GM21360 (cell line): ENCODE data around the gene HAPLN2.
"Not testable (repeated sequence)": the region's sequence is repeated elsewhere in the genome, so short reads cannot be mapped to it uniquely, and the experiment has no call there.

Source experiments
- ATAC-seq: cut with Tn5 transposase; IDR thresholded peaks from one replicate; pipeline ENCODE4 v1.9.1; 2021; ENCODE audit warnings: mild to moderate bottlenecking, moderate library complexity; ENCODE audit not compliant: unreplicated experiment

The HAPLN2 gene

DNA sequence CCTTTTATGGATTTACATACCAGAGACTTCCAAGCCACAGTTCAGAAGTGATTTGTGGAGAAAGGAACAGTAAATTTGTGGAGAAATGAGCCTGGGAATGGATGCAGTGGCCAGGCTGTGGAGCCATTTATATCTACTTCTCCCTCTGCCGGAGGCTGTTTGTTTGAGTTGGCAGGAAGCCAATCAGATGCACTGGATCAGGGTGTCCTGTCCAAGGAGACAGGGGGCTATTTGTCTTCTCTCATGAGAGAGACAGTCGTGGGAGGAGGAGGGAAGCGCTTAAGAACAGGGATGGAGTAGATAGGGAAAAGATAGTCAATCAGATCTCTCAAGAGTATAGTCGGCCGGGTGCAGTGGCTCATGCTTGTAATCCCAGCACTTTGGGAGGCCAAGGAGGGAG, 2.8 kb upstream of the HAPLN2 start:
- ATAC-seq: no peak

DNA sequence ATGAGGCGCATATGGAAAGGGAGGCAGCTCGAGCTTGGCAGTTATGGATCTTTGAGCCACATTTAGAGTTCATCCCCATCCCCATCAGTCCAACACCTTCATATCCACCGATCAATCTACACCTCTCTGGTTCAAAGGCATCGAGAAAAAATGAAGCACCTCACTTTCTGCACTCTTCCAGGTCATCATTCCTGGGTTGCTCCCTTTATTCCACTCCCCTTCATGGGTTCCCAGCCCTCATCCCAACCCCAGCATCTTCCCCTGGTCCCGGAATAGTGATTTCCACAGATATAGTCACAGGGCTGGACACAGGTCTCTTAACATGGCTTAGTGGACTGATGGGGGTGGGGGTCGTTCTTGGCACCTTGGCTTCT, 354 bp downstream of the HAPLN2 start:
- no peak for ATAC-seq

DNA sequence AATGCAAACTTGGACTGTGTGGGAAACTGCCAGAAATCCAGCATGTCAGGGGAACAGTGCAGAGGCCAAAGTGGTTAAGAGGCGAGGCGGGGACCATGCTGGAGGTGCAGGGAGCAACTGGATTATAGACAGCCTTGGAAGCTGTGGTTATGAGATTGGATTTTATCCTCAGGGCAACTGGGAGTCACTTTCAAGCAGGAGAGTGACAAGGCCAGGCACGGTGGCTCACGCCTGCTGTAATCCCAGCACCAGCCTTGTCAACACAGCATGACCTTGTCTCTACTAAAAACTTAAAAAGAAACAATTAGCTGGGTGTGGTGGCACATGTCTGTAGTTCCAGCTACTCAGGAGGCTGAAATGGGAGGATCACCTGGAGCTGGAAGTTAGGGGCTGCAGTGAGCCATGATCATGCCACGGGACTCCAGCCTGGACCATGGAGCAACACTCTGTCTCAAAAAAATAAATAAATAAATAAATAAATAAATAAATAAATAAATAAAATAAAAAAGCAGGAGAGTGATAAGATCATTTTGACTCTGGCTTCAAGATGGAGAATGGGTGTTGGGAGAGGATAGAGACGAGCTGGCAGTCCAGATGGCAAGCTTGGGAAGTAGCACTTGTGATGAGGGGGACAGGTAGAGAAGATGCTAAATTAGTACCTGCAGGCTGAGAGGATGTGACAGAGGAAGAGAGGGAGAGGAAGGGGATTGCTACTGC, 3.5 kb downstream of the HAPLN2 start:
- no peak for ATAC-seq

DNA sequence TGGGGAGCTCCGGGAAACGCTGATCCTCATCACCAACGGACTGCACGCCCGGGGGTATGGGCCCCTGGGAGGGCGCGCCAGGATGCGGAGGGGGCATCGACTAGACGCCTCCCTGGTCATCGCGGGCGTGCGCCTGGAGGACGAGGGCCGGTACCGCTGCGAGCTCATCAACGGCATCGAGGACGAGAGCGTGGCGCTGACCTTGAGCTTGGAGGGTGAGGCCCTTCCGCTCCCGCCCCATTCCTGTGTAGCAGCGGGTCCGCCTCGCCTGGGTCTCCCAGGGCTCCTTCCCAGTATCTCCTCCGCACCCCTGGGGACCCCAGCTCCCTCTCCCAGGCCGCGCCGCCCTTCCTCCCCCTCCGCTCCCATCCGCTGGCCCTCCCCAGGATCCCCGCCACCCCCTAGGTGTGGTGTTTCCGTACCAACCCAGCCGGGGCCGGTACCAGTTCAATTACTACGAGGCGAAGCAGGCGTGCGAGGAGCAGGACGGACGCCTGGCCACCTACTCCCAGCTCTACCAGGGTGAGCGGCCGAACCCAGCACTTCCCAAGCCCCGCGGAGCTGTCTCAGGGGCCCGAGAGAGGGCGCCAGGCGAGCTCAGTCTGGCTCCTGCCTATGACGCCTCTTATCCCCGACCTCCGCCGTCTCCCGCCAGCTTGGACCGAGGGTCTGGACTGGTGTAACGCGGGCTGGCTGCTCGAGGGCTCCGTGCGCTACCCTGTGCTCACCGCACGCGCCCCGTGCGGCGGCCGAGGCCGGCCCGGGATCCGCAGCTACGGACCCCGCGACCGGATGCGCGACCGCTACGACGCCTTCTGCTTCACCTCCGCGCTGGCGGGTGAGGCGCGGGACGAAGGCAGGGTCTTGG, 5.0 kb downstream of the HAPLN2 start:
- ATAC-seq: no peak

DNA sequence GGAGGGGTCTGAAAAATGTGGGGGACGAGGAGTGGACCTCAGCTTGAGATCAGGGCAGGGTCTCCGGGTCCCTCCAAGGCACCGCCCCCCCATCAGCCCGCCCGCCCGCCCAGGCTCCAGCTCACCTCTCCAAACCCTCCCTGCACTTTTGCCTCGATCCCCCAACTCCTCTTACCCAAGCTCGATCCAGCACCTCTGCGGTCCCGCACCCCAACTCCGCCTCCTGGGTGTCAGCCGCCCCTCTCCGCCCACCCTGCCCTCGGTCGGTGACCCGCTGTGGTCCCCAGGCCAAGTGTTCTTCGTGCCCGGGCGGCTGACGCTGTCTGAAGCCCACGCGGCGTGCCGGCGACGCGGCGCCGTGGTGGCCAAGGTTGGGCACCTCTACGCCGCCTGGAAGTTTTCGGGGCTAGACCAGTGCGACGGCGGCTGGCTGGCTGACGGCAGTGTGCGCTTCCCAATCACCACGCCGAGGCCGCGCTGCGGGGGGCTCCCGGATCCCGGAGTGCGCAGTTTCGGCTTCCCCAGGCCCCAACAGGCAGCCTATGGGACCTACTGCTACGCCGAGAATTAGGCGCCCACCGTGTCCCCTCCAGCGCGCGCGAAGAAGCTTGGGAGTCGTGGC, 5.7 kb downstream of the HAPLN2 start:
- no peak for ATAC-seq

DNA sequence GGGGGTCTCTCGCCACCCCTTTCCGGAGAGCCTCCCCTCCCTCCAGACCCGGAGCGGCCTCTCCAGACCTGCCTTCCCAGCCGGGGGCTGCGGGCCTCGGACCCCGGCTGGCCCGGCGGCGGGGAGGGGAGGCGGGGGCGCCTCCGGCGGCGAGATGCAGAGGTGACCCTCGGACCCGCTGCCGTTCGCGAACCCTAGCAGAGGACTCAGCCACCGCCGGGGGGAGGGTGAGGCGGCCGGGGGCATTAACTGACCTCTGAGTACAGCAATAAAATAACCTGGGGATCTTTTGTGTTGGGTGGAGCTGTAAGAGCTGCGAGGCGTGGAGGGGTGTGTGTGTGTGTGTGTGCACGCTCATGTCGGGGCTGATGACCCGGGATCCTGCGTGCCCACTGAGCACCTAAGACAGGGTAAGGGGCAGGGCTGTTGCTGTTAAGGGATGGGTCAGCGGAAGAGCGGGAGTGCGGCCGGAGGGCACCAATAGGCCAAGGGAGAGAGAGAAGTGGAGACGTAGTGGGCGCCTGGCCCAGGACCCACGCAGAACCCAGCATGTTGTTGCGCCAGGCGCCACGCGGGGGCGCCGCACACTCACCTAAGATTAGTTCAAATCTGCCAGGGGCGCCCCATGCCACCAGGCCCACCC, 6.3 kb downstream of the HAPLN2 start:
- ATAC-seq: no peak

DNA sequence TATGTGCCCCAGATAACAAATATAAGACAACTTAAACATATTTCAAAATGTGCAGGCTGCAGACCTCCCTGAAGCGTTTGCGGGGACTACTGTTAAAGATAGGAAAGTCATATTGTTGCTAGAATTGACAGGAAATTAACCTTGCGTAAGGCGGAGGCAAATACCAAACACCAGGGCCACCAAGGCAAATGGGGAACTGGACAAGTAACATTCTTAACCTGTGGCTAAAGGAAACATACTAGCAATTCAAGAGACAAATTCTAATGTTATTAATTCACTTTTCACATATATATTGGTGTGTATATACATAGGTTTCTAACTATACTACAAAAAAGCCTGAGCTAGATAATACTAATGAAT, 6.8 kb downstream of the HAPLN2 start:
- ATAC-seq: no peak

DNA sequence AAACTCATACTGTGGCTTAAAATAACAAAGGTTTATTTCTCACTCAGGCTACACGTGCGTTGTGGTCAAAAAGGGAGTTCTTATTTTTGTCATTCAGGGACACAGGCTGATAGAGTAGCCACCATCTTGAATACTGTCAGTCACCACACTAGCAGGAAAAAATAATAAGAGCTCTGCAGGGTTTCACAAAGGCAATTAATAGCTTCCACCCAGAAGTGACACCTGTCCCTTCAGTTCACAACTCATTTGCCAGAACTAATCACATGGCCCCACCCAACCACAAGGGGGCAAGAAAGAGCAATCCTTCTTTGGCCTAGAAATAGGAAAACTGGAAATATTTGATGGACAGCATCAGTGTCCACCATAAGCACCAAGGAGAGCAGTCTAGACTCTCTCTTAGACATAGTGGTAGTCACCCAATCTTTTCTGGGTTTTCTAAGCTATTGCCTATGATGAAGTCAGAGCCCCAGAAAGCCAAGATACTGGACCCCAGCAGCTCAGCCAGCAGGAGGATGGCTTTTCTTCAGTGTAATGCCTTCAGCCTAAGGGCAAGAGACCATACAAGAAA, 8.2 kb downstream of the HAPLN2 start:
- ATAC-seq: no peak

DNA sequence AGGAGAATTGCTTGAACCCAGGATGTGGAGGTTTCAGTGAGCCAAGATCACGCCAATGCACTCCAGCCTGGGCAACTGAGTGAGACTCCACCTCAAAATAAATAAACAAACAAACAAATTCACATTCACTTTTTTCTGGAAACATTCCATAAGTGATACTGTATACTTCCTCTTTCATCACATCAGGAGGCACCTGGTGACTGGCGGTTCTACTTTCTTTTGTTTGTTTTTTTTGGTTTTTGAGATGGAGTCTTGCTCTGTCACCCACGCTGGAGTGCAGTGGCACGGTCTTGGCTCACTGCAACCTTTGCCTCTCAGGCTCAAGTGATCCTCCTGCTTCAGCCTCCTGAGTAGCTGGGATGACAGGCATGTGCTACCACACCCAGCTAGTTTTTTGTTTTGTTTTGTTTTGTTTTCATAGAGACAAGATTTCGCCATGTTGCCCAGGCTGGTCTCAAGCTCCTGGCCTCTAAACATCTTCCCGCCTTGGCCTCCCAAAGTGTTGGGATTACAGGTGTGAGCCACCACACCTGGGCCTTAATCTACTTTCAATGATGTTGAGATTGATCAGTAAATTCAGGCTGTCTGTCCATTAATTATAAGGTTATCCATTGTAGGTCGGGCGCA, 10.7 kb downstream of the HAPLN2 start:
- ATAC-seq: no peak

DNA sequence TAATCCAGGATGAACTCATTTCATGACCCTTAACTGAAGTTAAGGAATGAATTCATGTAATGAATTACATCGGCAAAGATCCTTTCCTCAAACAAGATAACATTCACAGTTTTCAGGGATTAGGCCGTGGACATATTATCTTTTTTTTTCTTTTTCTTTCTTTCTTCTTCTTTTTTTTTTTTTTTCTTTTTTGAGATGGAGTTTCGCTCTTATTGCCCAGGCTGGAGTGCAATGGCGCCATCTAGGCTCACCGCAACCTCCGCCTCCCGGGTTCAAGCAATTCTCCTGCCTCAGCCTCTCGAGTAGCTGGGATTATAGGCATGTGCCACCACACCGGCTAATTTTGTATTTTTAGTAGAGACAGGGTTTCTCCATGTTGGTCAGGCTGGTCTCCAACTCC, 11.9 kb downstream of the HAPLN2 start:
- ATAC-seq: not testable (repeated sequence)

DNA sequence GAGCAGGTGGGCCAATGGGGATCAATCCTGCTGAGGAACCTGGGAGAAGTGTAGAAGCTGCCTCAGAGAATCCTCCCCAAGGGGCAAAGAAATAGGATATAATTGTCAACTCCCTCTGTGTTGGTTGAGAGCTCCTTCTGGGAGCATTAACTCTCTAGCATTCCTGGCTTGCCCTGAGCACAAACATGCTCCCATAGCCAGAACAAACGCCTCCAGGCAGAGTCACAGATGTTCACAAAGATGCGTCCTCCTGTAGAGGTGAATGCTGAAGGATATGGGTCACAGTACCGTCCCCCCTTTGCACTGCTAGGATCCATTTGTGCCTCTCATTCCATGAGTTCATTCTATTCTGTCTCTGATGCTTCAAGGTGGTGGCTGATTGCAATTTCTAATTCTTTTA, 13.1 kb downstream of the HAPLN2 start:
- ATAC-seq: no peak

DNA sequence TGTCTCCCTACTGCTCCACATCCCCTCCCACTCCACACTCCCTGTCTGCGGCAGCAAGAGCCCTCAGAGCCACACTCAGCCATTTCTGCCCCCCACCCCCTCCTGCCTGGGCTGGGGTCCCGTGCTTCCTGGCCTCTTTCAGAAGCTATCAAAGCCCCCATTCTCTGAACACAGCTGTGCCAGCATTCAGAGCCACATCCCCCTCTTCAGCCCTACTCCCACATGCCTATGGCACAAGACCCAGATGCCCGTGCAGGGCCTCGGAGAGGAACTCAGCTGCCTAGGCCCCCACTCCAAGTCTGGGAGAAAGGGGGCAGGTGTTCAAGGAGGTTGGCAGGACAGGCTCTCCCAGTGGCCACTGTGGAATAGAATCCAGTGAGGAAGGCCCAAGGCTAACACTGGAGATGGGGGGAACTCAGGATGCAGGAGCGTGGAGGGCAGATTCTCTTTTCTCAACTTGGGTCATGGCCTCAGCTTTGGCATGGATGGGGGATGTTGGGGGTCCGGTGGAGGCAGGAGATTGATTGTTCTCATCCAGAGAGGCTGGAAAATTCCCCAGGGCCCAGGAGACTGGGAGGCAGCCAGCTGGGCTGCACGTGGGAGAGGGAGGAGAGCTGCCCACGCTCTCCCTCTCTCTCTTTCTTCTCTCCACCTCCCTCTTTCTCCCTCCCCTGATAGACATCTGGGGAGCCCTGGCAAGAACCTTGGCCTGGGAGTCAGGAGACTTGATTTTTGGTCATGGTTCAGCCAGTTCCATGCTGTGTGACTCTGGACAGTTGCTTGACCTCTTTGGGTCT, 19.2 kb downstream of the HAPLN2 start:
- no peak for ATAC-seq

DNA sequence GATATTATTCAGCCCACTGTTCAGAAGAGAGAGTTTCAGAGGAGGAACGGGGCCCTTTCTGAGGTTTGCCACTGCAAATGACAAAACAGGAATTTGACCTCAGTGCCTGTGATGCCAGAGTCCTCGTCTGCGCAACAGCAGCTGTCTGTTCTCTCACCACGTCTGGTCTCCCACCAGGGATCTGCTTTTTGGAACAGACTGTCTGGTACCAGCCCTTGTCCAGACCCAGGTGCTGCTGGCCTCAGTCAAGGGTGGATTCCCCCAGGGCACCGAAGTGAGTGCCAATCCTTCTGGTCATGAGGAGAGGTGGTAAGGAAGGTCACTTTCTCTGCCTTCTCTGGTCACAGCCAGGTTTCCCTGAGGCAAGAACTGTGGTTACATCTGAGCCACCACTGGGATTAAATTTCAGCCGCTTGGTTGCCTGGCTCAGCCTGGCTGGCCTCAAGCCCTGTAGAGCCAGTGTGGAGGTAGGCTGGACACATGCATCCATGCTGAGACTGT, 20.4 kb downstream of the HAPLN2 start:
- ATAC-seq: no peak

DNA sequence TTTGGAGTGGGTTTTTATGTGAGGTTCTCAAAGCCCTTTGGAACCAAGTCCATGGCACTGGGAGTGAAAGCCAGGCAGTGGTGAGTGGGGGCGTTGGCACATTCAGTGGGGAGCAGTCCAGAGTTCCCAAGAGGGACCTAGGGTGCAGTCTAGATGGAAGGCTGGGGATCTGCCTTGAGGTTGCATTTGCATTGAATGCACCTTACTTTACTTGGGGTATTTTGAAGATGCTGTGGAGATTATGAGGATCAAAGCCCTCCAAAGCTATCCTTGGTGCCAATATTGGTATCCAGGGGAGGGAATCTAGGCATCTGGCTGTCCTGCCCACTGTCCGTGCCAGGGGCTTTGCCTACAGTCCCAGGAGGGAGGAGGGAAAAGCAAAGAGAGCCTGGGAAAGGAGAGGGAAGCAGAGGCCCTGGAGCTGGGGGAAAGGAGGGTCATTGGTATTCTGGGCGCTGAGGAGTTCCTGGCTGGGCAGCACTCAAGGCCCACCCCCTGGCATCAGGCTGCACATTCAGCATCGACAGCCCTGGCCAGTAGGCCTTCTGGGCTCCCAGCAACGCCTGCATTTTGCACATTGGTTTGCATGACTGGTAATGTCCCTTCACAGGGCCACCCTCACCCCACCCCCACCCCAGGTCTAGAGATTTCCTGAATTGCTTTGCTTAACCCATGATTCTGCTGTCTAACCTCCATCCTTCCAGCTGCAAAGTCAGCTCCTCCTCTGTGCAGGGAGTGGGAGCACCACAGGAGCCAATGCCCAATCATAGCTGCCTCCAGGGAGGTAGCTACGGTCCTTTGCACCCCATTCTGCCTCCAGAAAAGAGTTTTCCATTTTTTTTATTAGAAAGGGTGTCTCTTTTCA, 21.9 kb downstream of the HAPLN2 start:
- no peak for ATAC-seq

DNA sequence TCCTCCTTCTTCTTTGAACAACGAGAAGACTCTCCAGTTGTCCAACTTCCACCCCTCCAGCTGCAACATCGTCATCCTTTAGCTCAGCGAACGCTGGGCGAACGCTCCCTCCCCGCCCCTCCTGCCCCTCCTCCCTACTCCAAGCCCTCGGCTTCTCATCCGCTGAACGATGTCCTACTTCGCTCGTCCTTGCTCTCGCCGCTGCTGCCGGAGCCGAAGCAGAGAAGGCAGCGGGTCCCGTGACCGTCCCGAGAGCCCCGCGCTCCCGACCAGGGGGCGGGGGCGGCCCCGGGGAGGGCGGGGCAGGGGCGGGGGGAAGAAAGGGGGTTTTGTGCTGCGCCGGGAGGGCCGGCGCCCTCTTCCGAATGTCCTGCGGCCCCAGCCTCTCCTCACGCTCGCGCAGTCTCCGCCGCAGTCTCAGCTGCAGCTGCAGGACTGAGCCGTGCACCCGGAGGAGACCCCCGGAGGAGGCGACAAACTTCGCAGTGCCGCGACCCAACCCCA, 22.6 kb downstream of the HAPLN2 start, which contains the start of gene BCAN:
Gene BCAN, plus strand, starts transcription at position 357 of the 504 bp plus-strand sequence. CDS start 3,938 bp downstream, outside the sequence.
- ATAC-seq: no peak

DNA sequence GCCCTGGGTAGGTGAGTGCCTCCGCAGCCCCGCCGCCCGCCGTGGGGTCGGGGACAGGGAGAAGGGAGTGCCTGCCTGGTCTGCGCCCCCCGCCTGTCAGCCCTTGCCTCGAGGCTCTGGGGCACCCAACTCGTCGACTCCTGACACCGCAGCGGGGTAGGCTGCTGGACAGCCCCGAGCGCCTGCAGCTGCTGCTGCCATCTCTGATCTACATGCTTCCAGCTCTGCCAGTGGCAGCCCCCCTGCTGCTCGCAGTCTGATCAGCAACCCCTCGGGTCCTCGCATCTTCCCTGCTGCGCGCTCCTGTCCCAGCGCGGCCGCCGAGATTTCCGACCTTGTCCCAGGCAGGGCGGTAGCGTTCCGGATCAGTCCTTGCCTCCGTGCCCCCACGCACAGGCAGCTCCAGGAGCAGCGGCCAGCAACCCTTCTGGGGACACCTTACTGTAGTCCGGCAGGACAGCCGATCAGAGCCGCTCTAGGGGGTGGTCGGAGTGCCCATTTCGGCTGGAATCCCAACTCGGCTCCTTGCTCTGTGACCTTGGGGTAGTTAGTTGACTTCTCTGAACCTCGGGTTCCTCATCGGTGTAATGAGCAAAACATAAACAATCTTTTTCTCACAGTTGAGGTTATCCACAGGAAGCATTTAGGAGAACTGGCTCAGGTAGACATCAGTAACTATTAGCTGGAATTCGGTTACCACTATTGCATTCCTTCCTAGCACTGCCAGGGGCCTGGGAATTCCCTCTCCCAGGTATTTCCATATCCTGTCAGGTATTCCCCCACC, 23.2 kb downstream of the HAPLN2 start:
- ATAC-seq: no peak

DNA sequence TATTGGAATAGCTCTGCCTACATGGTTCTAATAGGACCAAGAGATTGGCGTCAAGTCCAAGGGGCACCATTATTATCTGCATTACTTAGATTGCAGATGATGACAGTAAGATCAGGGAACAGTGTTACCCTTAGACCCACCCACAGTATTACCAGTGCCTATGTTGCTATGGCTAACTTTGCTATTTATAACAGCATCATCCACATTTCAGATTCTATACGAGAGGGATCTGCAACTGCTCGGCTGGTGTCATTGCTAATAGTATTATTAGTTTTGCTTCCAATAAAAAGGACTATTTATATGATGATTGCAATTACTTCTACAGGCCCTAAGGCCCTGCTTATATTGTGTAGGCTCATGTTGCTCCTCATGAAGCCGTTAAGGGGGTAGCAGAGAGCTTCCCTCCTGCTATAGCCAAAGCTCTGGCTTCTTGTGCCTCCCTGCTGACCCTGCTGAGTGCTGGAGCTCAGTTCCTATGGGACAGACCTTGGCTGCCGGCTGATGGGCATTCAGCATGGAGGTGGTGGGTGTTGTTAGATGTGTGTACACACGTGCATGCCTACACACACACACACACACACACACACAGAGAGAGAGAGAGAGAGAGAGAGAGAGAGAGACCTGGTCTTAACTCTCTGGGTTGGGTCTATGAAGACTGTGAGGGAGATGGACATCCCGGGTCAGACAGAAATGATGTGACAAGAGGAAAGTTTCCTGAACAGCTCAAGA, 24.0 kb downstream of the HAPLN2 start:
- no peak for ATAC-seq
